ENCODE results near the gene IP6K3.

The IP6K3 gene

DNA sequence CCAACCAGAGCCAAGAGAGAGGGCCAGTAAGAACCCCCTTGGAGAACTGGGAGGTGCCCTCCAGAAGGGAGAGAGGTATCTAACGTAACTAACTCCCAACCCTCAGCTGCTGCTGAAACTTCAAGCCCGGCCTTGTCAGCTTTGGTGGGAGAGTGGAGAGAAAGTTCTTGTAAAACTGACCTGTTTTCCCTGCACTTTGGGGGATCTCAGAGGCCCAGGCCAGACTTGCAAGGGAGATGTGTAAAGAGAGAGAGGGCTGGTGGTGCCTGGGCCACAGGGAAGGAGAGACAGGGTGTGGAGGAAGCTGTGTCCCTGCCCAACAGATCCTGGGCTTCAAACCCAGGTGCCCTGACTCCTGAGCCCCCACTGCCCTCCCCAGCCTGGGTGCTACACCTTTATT is 17.3 kb upstream of the IP6K3 start:
- TF ChIP-seq SIN3A (IDR thresholded peaks at IDR 0.05; ENCODE audit: borderline replicate concordance, insufficient read depth, low read length): no peak
- no peak for TF ChIP-seq TAF1 (IDR thresholded peaks at IDR 0.05; ENCODE audit: borderline replicate concordance, insufficient read depth, low read length)
- no peak for TF ChIP-seq POLR2AphosphoS5 (IDR thresholded peaks at IDR 0.05; ENCODE audit: low read depth, low read length)
- TF ChIP-seq, protein P1, sequence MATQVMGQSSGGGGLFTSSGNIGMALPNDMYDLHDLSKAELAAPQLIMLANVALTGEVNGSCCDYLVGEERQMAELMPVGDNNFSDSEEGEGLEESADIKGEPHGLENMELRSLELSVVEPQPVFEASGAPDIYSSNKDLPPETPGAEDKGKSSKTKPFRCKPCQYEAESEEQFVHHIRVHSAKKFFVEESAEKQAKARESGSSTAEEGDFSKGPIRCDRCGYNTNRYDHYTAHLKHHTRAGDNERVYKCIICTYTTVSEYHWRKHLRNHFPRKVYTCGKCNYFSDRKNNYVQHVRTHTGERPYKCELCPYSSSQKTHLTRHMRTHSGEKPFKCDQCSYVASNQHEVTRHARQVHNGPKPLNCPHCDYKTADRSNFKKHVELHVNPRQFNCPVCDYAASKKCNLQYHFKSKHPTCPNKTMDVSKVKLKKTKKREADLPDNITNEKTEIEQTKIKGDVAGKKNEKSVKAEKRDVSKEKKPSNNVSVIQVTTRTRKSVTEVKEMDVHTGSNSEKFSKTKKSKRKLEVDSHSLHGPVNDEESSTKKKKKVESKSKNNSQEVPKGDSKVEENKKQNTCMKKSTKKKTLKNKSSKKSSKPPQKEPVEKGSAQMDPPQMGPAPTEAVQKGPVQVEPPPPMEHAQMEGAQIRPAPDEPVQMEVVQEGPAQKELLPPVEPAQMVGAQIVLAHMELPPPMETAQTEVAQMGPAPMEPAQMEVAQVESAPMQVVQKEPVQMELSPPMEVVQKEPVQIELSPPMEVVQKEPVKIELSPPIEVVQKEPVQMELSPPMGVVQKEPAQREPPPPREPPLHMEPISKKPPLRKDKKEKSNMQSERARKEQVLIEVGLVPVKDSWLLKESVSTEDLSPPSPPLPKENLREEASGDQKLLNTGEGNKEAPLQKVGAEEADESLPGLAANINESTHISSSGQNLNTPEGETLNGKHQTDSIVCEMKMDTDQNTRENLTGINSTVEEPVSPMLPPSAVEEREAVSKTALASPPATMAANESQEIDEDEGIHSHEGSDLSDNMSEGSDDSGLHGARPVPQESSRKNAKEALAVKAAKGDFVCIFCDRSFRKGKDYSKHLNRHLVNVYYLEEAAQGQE (IDR thresholded peaks at IDR 0.05; ENCODE audit: insufficient read depth in 1 of 2, low read depth in 2 of 2, low read length in 2 of 2): no peak
- TF ChIP-seq FOXP2 (optimal IDR thresholded peaks at IDR 0.05; ENCODE audit: borderline replicate concordance, extremely low read depth, extremely low read length, insufficient read depth): no peak

DNA sequence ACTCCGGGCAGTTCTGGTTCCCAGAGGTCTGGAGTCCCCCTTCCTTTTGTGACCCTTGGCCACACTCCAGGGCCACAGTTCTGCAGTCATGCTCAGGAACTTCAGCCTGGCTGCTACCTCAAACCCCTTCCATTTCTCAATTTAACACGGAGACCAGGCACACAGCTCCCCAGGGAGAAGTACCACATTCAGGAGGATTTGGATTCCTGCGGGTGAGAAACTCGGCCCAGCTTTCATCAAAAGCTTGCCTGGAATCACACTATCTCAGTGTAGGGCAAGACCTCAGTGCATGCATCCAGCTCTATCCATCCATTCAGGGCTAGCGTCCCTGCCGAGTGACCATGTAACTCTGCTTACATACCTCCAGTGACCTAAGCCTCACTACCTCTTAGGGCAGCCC is 16.8 kb upstream of the IP6K3 start:
- TF ChIP-seq, protein P1 (IDR thresholded peaks at IDR 0.05; ENCODE audit: insufficient read depth in 1 of 2, low read depth in 2 of 2, low read length in 2 of 2): no peak
- TF ChIP-seq SIN3A (IDR thresholded peaks at IDR 0.05; ENCODE audit: borderline replicate concordance, insufficient read depth, low read length) (no peak), TAF1 (IDR thresholded peaks at IDR 0.05; ENCODE audit: borderline replicate concordance, insufficient read depth, low read length) (no peak), POLR2AphosphoS5 (IDR thresholded peaks at IDR 0.05; ENCODE audit: low read depth, low read length) (no peak), FOXP2 (optimal IDR thresholded peaks at IDR 0.05; ENCODE audit: borderline replicate concordance, extremely low read depth, extremely low read length, insufficient read depth) (no peak)

DNA sequence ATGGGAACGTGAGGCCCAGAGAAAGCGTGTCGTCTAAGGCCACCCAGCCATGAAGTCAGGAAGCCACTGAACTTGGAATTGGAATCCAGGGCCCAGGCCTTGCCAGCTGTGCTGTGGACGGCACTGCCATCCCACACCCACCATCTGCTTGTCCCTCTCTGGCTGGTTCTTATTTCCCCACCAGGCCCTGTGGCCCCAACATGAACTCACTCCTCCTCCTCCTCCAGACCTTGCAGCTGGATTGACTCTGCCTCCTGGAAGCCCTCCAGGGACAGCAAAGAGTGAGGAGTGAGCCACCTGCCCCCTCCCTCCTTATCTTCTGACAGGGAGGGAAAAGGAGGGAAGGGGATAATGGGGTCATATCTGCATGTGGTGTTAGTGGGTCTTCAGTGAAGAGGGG is 16.0 kb upstream of the IP6K3 start:
- TF ChIP-seq POLR2AphosphoS5 (IDR thresholded peaks at IDR 0.05; ENCODE audit: low read depth, low read length): no peak
- no peak for TF ChIP-seq SIN3A (IDR thresholded peaks at IDR 0.05; ENCODE audit: borderline replicate concordance, insufficient read depth, low read length)
- TF ChIP-seq, protein P1 (IDR thresholded peaks at IDR 0.05; ENCODE audit: insufficient read depth in 1 of 2, low read depth in 2 of 2, low read length in 2 of 2): no peak
- no peak for TF ChIP-seq FOXP2 (optimal IDR thresholded peaks at IDR 0.05; ENCODE audit: borderline replicate concordance, extremely low read depth, extremely low read length, insufficient read depth)
- no peak for TF ChIP-seq TAF1 (IDR thresholded peaks at IDR 0.05; ENCODE audit: borderline replicate concordance, insufficient read depth, low read length)

DNA sequence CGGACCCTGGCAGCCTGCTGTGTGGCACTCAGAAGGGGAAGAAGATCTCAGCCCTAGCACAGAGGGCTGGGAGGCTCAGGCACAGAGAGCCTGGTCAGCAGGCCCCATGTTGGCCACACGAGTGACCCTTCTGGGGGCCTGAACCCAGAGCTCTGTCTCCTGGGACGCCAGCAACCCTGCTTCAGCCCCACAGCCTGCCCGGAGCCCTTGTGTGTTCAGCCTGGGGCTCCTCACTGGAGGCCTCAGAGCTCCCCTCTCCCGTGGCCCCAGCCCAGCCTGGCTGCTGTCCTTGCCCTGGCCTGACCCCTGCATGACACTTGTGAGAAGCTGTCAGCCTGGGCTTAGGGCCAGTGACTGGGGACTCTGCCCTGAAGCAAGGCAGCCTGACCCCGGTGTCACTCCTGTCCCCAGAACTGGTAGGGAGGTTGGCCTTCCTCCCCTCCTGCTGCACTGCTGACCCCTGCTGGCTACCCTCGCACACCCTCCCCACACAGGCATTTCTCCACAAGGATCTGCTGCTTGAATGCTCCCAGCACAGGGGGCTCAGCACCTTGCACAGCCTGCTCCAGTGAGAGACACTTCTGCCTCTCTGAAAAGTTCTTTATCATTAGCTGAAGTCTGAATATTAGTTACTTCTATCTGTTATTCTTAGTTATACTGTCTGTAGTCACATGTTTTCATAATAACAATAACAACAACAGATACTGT is 15.4 kb upstream of the IP6K3 start:
- TF ChIP-seq FOXP2 (optimal IDR thresholded peaks at IDR 0.05; ENCODE audit: borderline replicate concordance, extremely low read depth, extremely low read length, insufficient read depth): peak; percentile 82
- no peak for TF ChIP-seq SIN3A (IDR thresholded peaks at IDR 0.05; ENCODE audit: borderline replicate concordance, insufficient read depth, low read length)
- TF ChIP-seq POLR2AphosphoS5 (IDR thresholded peaks at IDR 0.05; ENCODE audit: low read depth, low read length): no peak
- TF ChIP-seq, protein P1 (IDR thresholded peaks at IDR 0.05; ENCODE audit: insufficient read depth in 1 of 2, low read depth in 2 of 2, low read length in 2 of 2): no peak
- no peak for TF ChIP-seq TAF1 (IDR thresholded peaks at IDR 0.05; ENCODE audit: borderline replicate concordance, insufficient read depth, low read length)

All from PFSK-1 (cell line).